H7 (cell line): ENCODE measurements around the gene NMT2. TPM values are rescaled to one million over a fixed set of nuclear protein-coding genes. Genes with fewer than 3 reads are reported as not detected.

Source experiments
- DNase-seq: peaks from one replicate; pipeline ENCODE4 v3.0.0; 2012
- H3K27me3 ChIP-seq: 2 replicates; pipeline ENCODE4 v1.6.0; 2011; ENCODE audit warnings: mild to moderate bottlenecking, low read length; ENCODE audit not compliant: control insufficient read depth, insufficient read depth
- H3K36me3 ChIP-seq: replicated peaks from 2 replicates; pipeline ENCODE4 v1.5.1; 2011; ENCODE audit warnings: low read length; ENCODE audit not compliant: control insufficient read depth, insufficient read depth
- H3K4me3 ChIP-seq: 2 replicates; pipeline ENCODE4 v1.5.1; 2011; ENCODE audit warnings: low read depth, mild to moderate bottlenecking, control low read depth, low read length, moderate library complexity; ENCODE audit not compliant: insufficient read depth
- total RNA-seq: library from RNA; depleted of rRNA; stranded (reverse); fragments of >200 nt; shearing (Covaris generic); gene quantifications from 2 replicates; pipeline ENCODE4 v1.2.3, GENCODE V29; 2014

The NMT2 gene
- total RNA-seq, 1 experiment from 2014 or later, result 12.3 TPM

GRCh38 chr10:15140698-15141097 lies 27.8 kb downstream of the NMT2 start:
- no peak for DNase-seq
- Histone ChIP-seq H3K27me3 (no peaks in the 10 kb centered on the region), H3K4me3 (no peak overlapping the region), H3K36me3 (no peaks in the 10 kb centered on the region)

GRCh38 chr10:15137636-15138035 lies 30.9 kb downstream of the NMT2 start:
- Histone ChIP-seq H3K36me3 (no peaks in the 10 kb centered on the region; the same call in none of the 2 replicates), H3K27me3 (no peaks in the 10 kb centered on the region), H3K4me3 (no peak overlapping the region)
- DNase-seq, result no peak

GRCh38 chr10:15137036-15137359 lies 31.5 kb downstream of the NMT2 start:
- no peaks in the 10 kb centered on the region; the same call in none of the 2 replicates for H3K36me3 ChIP-seq
- H3K4me3 ChIP-seq, result no peak overlapping the region
- no peak for DNase-seq
- no peaks in the 10 kb centered on the region for H3K27me3 ChIP-seq

- Histone ChIP-seq H3K27me3 (no peaks in the 10 kb centered on the region), H3K36me3 (no peaks in the 10 kb centered on the region; the same call in none of the 2 replicates), H3K4me3 (no peak overlapping the region)
- DNase-seq, result no peak
Measured at GRCh38 chr10:15136129-15137035, 32.1 kb downstream of the NMT2 start.

GRCh38 chr10:15131330-15131729 lies 37.2 kb downstream of the NMT2 start:
- H3K4me3 ChIP-seq, result no peak overlapping the region
- DNase-seq, result no peak
- H3K27me3 ChIP-seq, result no peaks in the 10 kb centered on the region
- H3K36me3 ChIP-seq, result peaks cover 3% of the 10 kb centered on the region

GRCh38 chr10:15124908-15125307 lies 43.6 kb downstream of the NMT2 start:
- Histone ChIP-seq H3K36me3 (peaks cover 3% of the 10 kb centered on the region), H3K27me3 (no peaks in the 10 kb centered on the region), H3K4me3 (no peak overlapping the region)
- no peak for DNase-seq

GRCh38 chr10:15124190-15124589 lies 44.3 kb downstream of the NMT2 start:
- no peak for DNase-seq
- no peak overlapping the region for H3K4me3 ChIP-seq
- H3K27me3 ChIP-seq, result no peaks in the 10 kb centered on the region
- H3K36me3 ChIP-seq, result peaks cover 4% of the 10 kb centered on the region

- DNase-seq, result no peak
- Histone ChIP-seq H3K36me3 (peaks cover 7% of the 10 kb centered on the region), H3K4me3 (no peak overlapping the region), H3K27me3 (no peaks in the 10 kb centered on the region)
Measured at GRCh38 chr10:15123749-15124184, 44.7 kb downstream of the NMT2 start.

- no peaks in the 10 kb centered on the region for H3K27me3 ChIP-seq
- H3K4me3 ChIP-seq, result no peak overlapping the region
- no peak for DNase-seq
- peaks cover 7% of the 10 kb centered on the region for H3K36me3 ChIP-seq
Measured at GRCh38 chr10:15122477-15123030, 45.9 kb downstream of the NMT2 start.

GRCh38 chr10:15121707-15122106 lies 46.8 kb downstream of the NMT2 start:
- peaks cover 7% of the 10 kb centered on the region for H3K36me3 ChIP-seq
- DNase-seq, result no peak
- H3K4me3 ChIP-seq, result no peak overlapping the region
- H3K27me3 ChIP-seq, result no peaks in the 10 kb centered on the region

GRCh38 chr10:15120523-15120922 lies 48.0 kb downstream of the NMT2 start:
- no peak for DNase-seq

GRCh38 chr10:15118615-15119014 lies 49.9 kb downstream of the NMT2 start:
- DNase-seq, result no peak
- Histone ChIP-seq H3K4me3 (no peak overlapping the region), H3K27me3 (no peaks in the 10 kb centered on the region), H3K36me3 (peaks cover 5% of the 10 kb centered on the region)

More at GRCh38 chr10:15120523-15120922, 48.0 kb downstream of the NMT2 start:
- H3K4me3 ChIP-seq, result no peak overlapping the region
- H3K36me3 ChIP-seq, result peaks cover 5% of the 10 kb centered on the region
- H3K27me3 ChIP-seq, result no peaks in the 10 kb centered on the region

- no peak overlapping the region for H3K4me3 ChIP-seq
- DNase-seq, result no peak
- peaks cover 5% of the 10 kb centered on the region for H3K36me3 ChIP-seq
- no peaks in the 10 kb centered on the region for H3K27me3 ChIP-seq
Measured at GRCh38 chr10:15116225-15116624, 52.3 kb downstream of the NMT2 start.

- no peaks in the 10 kb centered on the region for H3K36me3 ChIP-seq
- no peak overlapping the region for H3K4me3 ChIP-seq
- no peaks in the 10 kb centered on the region for H3K27me3 ChIP-seq
- DNase-seq, result no peak
Measured at GRCh38 chr10:15113766-15114165, 54.7 kb downstream of the NMT2 start.

- DNase-seq, result peak; percentile 59
- no peaks in the 10 kb centered on the region for H3K27me3 ChIP-seq
- no peaks in the 10 kb centered on the region; the same call in 1 of the 2 replicates for H3K36me3 ChIP-seq
- H3K4me3 ChIP-seq, result no peak overlapping the region
Measured at GRCh38 chr10:15112657-15113056, 55.8 kb downstream of the NMT2 start.
